ENCODE results near the gene RMI1. TPM values are rescaled to one million over a fixed set of nuclear protein-coding genes. Genes with fewer than 3 reads are reported as not detected.

RMI1 gene
- total and polyA plus RNA-seq, 10 of the 15 experiments (the other 5 are each of a cell fraction or from before 2014, with no cell fraction given), result 3.6 to 34.1 (median 16.1) TPM

GRCh38 chr9:83988411-83988810, 7.8 kb downstream of the RMI1 start:
- SMC1A ChIA-PET (ENCODE audit: uncharacterized antibody, unreplicated experiment), result no interaction called here
- H3K4me1 ChIP-seq (ENCODE audit: control insufficient read depth, insufficient read depth, low read length), result peaks cover 7% of the 10 kb centered on the region; the same call in 1 of the 2 replicates
- H3K4me2 ChIP-seq (ENCODE audit: control insufficient read depth, insufficient read depth), result no peak overlapping the region
- no peak overlapping the region for H3K9ac ChIP-seq (ENCODE audit: control insufficient read depth, insufficient read depth, low read length)
- RAD21 ChIA-PET (ENCODE audit: unreplicated experiment), result no interaction called here
- intact Hi-C loops (cut with micrococcal nuclease; ENCODE audit: unreplicated experiment), result no loop called here
- WGBS (ENCODE audit: insufficient coverage, insufficient replicate concordance, low lambda C conversion rate, missing lambda C conversion rate), result 72% methylated on average over 2 of the region's 2 CpGs
- FAIRE-seq (no peak), ATAC-seq (no peak), DNase-seq (ENCODE audit: low read depth, low spot score) (no peak)
- TF ChIP-seq USF1 (IDR thresholded peaks at IDR 0.05; ENCODE audit: borderline replicate concordance, extremely low read length, insufficient read depth, low read depth, low read length) (no peak), CTCF (IDR thresholded peaks at IDR 0.05 in 2 of 3, conservative IDR thresholded peaks at IDR 0.05 in 1 of 3; ENCODE audit: control insufficient read depth in 2 of 3, extremely low read depth in 1 of 3, insufficient read depth in 1 of 3, low read depth in 3 of 3, low read length in 3 of 3) (no peak), DPF2 (IDR thresholded peaks at IDR 0.05) (no peak), IKZF2 (IDR thresholded peaks at IDR 0.05) (no peak), FOXM1 (IDR thresholded peaks at IDR 0.05; ENCODE audit: low read depth, low read length) (no peak), HDAC6 (IDR thresholded peaks at IDR 0.05; ENCODE audit: unreplicated experiment) (no peak), ASH2L (IDR thresholded peaks at IDR 0.05; ENCODE audit: borderline replicate concordance, low read depth) (no peak), MEF2B (IDR thresholded peaks at IDR 0.05; ENCODE audit: partially characterized antibody, poor library complexity, severe bottlenecking) (no peak), CHD1 (IDR thresholded peaks at IDR 0.05; ENCODE audit: low read depth, low read length) (no peak), SREBF1 (IDR thresholded peaks at IDR 0.05; ENCODE audit: low read length) (no peak), HDGF (IDR thresholded peaks at IDR 0.05) (no peak), NFIC (IDR thresholded peaks at IDR 0.05; ENCODE audit: low read depth, low read length) (no peak), SMC3 (IDR thresholded peaks at IDR 0.05; ENCODE audit: borderline replicate concordance, low read length) (no peak), ZBTB33 (IDR thresholded peaks at IDR 0.05) (no peak), IKZF1 (conservative IDR thresholded peaks at IDR 0.05) (no peak), ZNF207 (IDR thresholded peaks at IDR 0.05; ENCODE audit: borderline replicate concordance) (no peak), YY1 (IDR thresholded peaks at IDR 0.05; ENCODE audit: low read depth, low read length) (no peak), ZNF274 (IDR thresholded peaks at IDR 0.05; ENCODE audit: insufficient read depth, insufficient read length) (no peak), TAF1 (IDR thresholded peaks at IDR 0.05; ENCODE audit: borderline replicate concordance, low read depth, low read length) (no peak), RB1 (IDR thresholded peaks at IDR 0.05; ENCODE audit: borderline replicate concordance) (no peak)
- H3K4me3 ChIP-seq, result no peak overlapping the region
- BruUV-seq (replicated peaks), result no TSS peak
- no peaks in the 10 kb centered on the region for H3K9me3 ChIP-seq (replicated peaks; ENCODE audit: control insufficient read depth, insufficient read depth, low read length)
- CTCF ChIA-PET, result no interaction called here
- H3K27me3 ChIP-seq (replicated peaks in 1 of 2; ENCODE audit: control insufficient read depth in 2 of 2, insufficient read depth in 2 of 2, low read length in 1 of 2), result no peaks in the 10 kb centered on the region
- peaks cover 50% of the 10 kb centered on the region for H3K79me2 ChIP-seq (ENCODE audit: control insufficient read depth, insufficient read depth, low read length)
- H4K20me1 ChIP-seq (ENCODE audit: control insufficient read depth, insufficient read depth), result no peaks in the 10 kb centered on the region
- POLR2A ChIA-PET, result interaction anchor here (0.9 kb wide), 1 partner anchor 8 kb away, joined by 6 read pairs; the partner anchor contains the start of gene HNRNPK
- H3K27ac ChIP-seq (ENCODE audit: control insufficient read depth, insufficient read depth), result no peak overlapping the region
- in situ Hi-C loops (cut with MboI), result loop anchor here (25.0 kb wide), 1 partner anchor 774 kb away; no protein-coding TSS in a partner anchor
- no peak overlapping the region for H2AFZ ChIP-seq (ENCODE audit: control insufficient read depth, low read depth, low read length)
- peaks cover 0 to 9% of the 10 kb centered on the region in 2 experiments; a peak in 2 of 4 replicates for H3K36me3 ChIP-seq (ENCODE audit: control insufficient read depth in 2 of 2, insufficient read depth in 2 of 2, low read length in 1 of 2)
